HCT116 (cell line): ENCODE results near the gene OR1M1. TPM values are rescaled to one million over a fixed set of nuclear protein-coding genes. Genes with fewer than 3 reads are reported as not detected.

ENCODE experiments used
- ATAC-seq: fragments of 200-7000 bp; cut with Tn5 transposase; 2 replicates; pipeline ENCODE4 v1.9.1; 2020; ENCODE audit warnings: mild to moderate bottlenecking, moderate library complexity
- BruUV-seq: library from RNA; stranded (reverse); fragments of 400-500 nt; replicated peaks from 2 replicates; lab custom pipeline; 2021; lab: Mats Ljungman, UMichigan
- CTCF ChIA-PET: fragments of 300-600 bp; sonication (Branson Sonifier 250); formaldehyde crosslinking; loops from one replicate; lab custom pipeline; 2021; ENCODE audit warnings: antibody characterized with exemption; lab: Charles Lee
- POLR2A ChIA-PET: fragments of 300-600, 350-600 bp; sonication (Branson Sonifier 250); formaldehyde crosslinking; loops from one replicate; lab custom pipeline; 2021; ENCODE audit warnings: antibody characterized with exemption; lab: Charles Lee
- RAD21 ChIA-PET, 2 experiments: fragments of 300-600 bp; sonication (Branson Sonifier 250); formaldehyde crosslinking; loops; one replicate each; lab custom pipeline; 2023; ENCODE audit warnings: low total read pairs in 2 of 2; ENCODE audit not compliant: uncharacterized antibody in 2 of 2, unreplicated experiment in 2 of 2, low non-redundant PET in 1 of 2; lab: Charles Lee
- DNase-seq: peaks from one replicate; pipeline ENCODE4 v3.0.0-alpha.2; 2010; ENCODE audit warnings: low read depth, low spot score
- H2AFZ ChIP-seq: fragments of 200-600 bp; shearing (Covaris generic), sonication (generic); 2 replicates; pipeline ENCODE4 v1.6.1; 2017; ENCODE audit warnings: low read depth, mixed run types, mixed read lengths, antibody characterized with exemption, low read length; ENCODE audit not compliant: poor library complexity, severe bottlenecking
- H3K27ac ChIP-seq: 2 replicates; pipeline ENCODE4 v1.5.1; 2012; ENCODE audit warnings: low read depth, low read length
- H3K27me3 ChIP-seq: fragments of 200-600 bp; sonication (generic); 2 replicates; pipeline ENCODE4 v1.6.1; 2016; ENCODE audit warnings: mixed run types, low read length, mixed read lengths; ENCODE audit not compliant: insufficient read depth
- H3K36me3 ChIP-seq, 2 experiments: fragments of 200-500 bp in 1 of 2; fragments of 200-600 bp in 1 of 2; sonication (Bioruptor generic) in 1 of 2; sonication (generic) in 1 of 2; 2 replicates each; pipeline versions ENCODE4 v1.5.1 to v1.6.1; 2014 to 2016; ENCODE audit warnings: low read length in 2 of 2, inconsistent platforms in 1 of 2, mixed read lengths in 1 of 2, mixed run types in 1 of 2; ENCODE audit not compliant: insufficient read depth in 2 of 2, control insufficient read depth in 1 of 2
- H3K4me1 ChIP-seq, 2 experiments: fragments of 200-600 bp in 1 of 2; sonication (generic) in 1 of 2; 2 replicates each; pipeline versions ENCODE4 v1.5.1 to v1.6.1; 2012 to 2017; ENCODE audit warnings: low read length in 2 of 2, inconsistent platforms in 1 of 2, mild to moderate bottlenecking in 1 of 2, mixed read lengths in 1 of 2, mixed run types in 1 of 2, moderate library complexity in 1 of 2; ENCODE audit not compliant: insufficient read depth in 2 of 2, control insufficient read depth in 1 of 2
- H3K4me2 ChIP-seq: fragments of 200-600 bp; sonication (generic); 2 replicates; pipeline ENCODE4 v1.6.1; 2017; ENCODE audit warnings: mixed run types, low read length, mixed read lengths
- H3K4me3 ChIP-seq, 2 experiments: fragments of 200-600 bp in 1 of 2; sonication (generic) in 1 of 2; replicated peaks in 1 of 2; 2 replicates each; pipeline ENCODE4 v1.5.1; 2011 to 2016; ENCODE audit warnings: low read length in 2 of 2, control low read depth in 1 of 2, low read depth in 1 of 2, mild to moderate bottlenecking in 1 of 2, mixed read lengths in 1 of 2, mixed run types in 1 of 2
- H3K79me2 ChIP-seq: fragments of 200-600 bp; sonication (generic); 2 replicates; pipeline ENCODE4 v1.6.1; 2017; ENCODE audit warnings: mild to moderate bottlenecking, mixed run types, low read length, moderate library complexity, mixed read lengths; ENCODE audit not compliant: insufficient read depth
- H3K9ac ChIP-seq: fragments of 200-600 bp; sonication (generic); 2 replicates; pipeline ENCODE4 v1.6.1; 2016; ENCODE audit warnings: low read length, mixed read lengths
- H3K9me2 ChIP-seq: fragments of 200-600 bp; sonication (generic), shearing (Covaris generic); 2 replicates; pipeline ENCODE4 v1.6.1; 2017; ENCODE audit warnings: mixed run types, mild to moderate bottlenecking, moderate library complexity; ENCODE audit not compliant: insufficient read depth
- H3K9me3 ChIP-seq, 2 experiments: fragments of 200-500 bp in 1 of 2; fragments of 200-600 bp in 1 of 2; sonication (Bioruptor generic) in 1 of 2; sonication (generic) in 1 of 2; 2 replicates each; pipeline ENCODE4 v1.6.1; 2014 to 2017; ENCODE audit warnings: low read length in 2 of 2, mixed read lengths in 2 of 2, inconsistent platforms in 1 of 2, low read depth in 1 of 2, mild to moderate bottlenecking in 1 of 2, mixed run types in 1 of 2, moderate library complexity in 1 of 2; ENCODE audit not compliant: control insufficient read depth in 1 of 2, insufficient read depth in 1 of 2
- H4K20me1 ChIP-seq: fragments of 200-600 bp; sonication (generic), shearing (Covaris generic); 2 replicates; pipeline ENCODE4 v1.6.1; 2017; ENCODE audit warnings: mixed run types, mild to moderate bottlenecking, moderate library complexity; ENCODE audit not compliant: insufficient read depth
- ATF3 ChIP-seq: IDR thresholded peaks from 2 replicates; pipeline ENCODE4 v1.6.1; 2012
- CBX3 ChIP-seq: IDR thresholded peaks from 2 replicates; pipeline ENCODE4 v1.6.1; 2012; ENCODE audit warnings: low read depth
- CEBPB ChIP-seq: IDR thresholded peaks from 2 replicates; pipeline ENCODE4 v1.6.1; 2012; ENCODE audit warnings: low read depth
- EGR1 ChIP-seq: IDR thresholded peaks from 2 replicates; pipeline ENCODE4 v1.6.1; 2012; ENCODE audit warnings: low read depth
- ELF1 ChIP-seq: IDR thresholded peaks from 2 replicates; pipeline ENCODE4 v1.6.1; 2012; ENCODE audit warnings: low read depth, borderline replicate concordance
- EZH2 ChIP-seq: fragments of 200-600 bp; sonication (generic); IDR thresholded peaks from 2 replicates; pipeline ENCODE4 v1.6.1; 2017; ENCODE audit warnings: antibody characterized with exemption, mixed run types
- EZH2phosphoT487 ChIP-seq: fragments of 200-600 bp; IDR thresholded peaks from 2 replicates; pipeline ENCODE4 v1.6.1; 2018; ENCODE audit warnings: antibody characterized with exemption, borderline replicate concordance
- FOSL1 ChIP-seq: IDR thresholded peaks from 2 replicates; pipeline ENCODE4 v1.6.1; 2012; ENCODE audit warnings: low read depth
- JUND ChIP-seq: IDR thresholded peaks from 2 replicates; pipeline ENCODE4 v1.6.1; 2012
- POLR2A ChIP-seq: IDR thresholded peaks from 2 replicates; pipeline ENCODE4 v1.7.0; 2011; ENCODE audit warnings: borderline replicate concordance; ENCODE audit not compliant: insufficient read depth, insufficient read length; ENCODE audit errors: extremely low read depth
- RAD21 ChIP-seq: IDR thresholded peaks from 2 replicates; pipeline ENCODE4 v1.6.1; 2012; ENCODE audit warnings: low read depth, mild to moderate bottlenecking
- REST ChIP-seq: IDR thresholded peaks from 2 replicates; pipeline ENCODE4 v1.6.1; 2012; ENCODE audit warnings: low read depth
- SIN3A ChIP-seq: IDR thresholded peaks from 2 replicates; pipeline ENCODE4 v1.6.1; 2012; ENCODE audit warnings: low read depth
- SP1 ChIP-seq: IDR thresholded peaks from 2 replicates; pipeline ENCODE4 v1.6.1; 2012; ENCODE audit warnings: low read depth
- SRF ChIP-seq: IDR thresholded peaks from 2 replicates; pipeline ENCODE4 v1.6.1; 2012; ENCODE audit warnings: low read depth
- ZFX ChIP-seq: fragments of 450-650 bp; IDR thresholded peaks from 2 replicates; pipeline ENCODE4 v1.6.1; 2017
- ZNF274 ChIP-seq: fragments of 200-500 bp; sonication (Bioruptor generic); IDR thresholded peaks from 2 replicates; pipeline ENCODE4 v1.6.1; 2014; ENCODE audit warnings: mild to moderate bottlenecking, low read depth, low read length, inconsistent platforms
- intact Hi-C: fragments of 100-400 bp; cut with micrococcal nuclease; formaldehyde crosslinking; loops from 2 replicates; pipeline ENCODE4 v1.10.0; 2022
- total RNA-seq: library from RNA; stranded (reverse); gene quantifications from one replicate; pipeline ENCODE4 v1.2.1, GENCODE V29; 2021; ENCODE audit not compliant: unreplicated experiment

The OR1M1 gene
- total RNA-seq, 1 experiment from 2014 or later, result not detected

GRCh38 chr19:9128171-9128570, 41.3 kb downstream of the OR1M1 start (continued):
- TF ChIP-seq CBX3 (peak; percentile 88), REST (no peak), ELF1 (peak; percentile 55)

GRCh38 chr19:9130965-9131364, 44.1 kb downstream of the OR1M1 start:
- Histone ChIP-seq H4K20me1 (no peaks in the 10 kb centered on the region), H3K9ac (no peak overlapping the region), H2AFZ (no peak overlapping the region), H3K27ac (no peak overlapping the region), H3K9me2 (no peaks in the 10 kb centered on the region), H3K36me3 (no peaks in the 10 kb centered on the region)
- POLR2A ChIA-PET, result no interaction called here
- no peak for TF ChIP-seq SP1
- TF ChIP-seq RAD21, result no peak
- no peak for TF ChIP-seq CBX3
- TF ChIP-seq EZH2phosphoT487, result no peak
- no peak for TF ChIP-seq ATF3
- TF ChIP-seq EGR1, result no peak
- TF ChIP-seq REST, result no peak
- TF ChIP-seq CEBPB, result no peak
- TF ChIP-seq EZH2, result no peak
- no peak for TF ChIP-seq SIN3A
- no peak for TF ChIP-seq JUND
- no peak for TF ChIP-seq POLR2A
- TF ChIP-seq FOSL1, result no peak
- no peak for TF ChIP-seq SRF
- no peak for TF ChIP-seq ZNF274
- no peak for TF ChIP-seq ZFX
- TF ChIP-seq, all 23 proteins: peak for 0
- DNase-seq (no peak), ATAC-seq (no peak)
- intact Hi-C loops, result no loop called here
- Histone ChIP-seq H3K4me1 (peaks cover 16 to 31% of the 10 kb centered on the region in 2 experiments), H3K9me3 (no peaks in the 10 kb centered on the region), H3K4me2 (peak overlapping the region; percentile 12; the same call in 1 of the 2 replicates), H3K27me3 (no peaks in the 10 kb centered on the region), H3K4me3 (no peak overlapping the region), H3K79me2 (no peaks in the 10 kb centered on the region)
- ChIA-PET CTCF (no interaction called here), RAD21 (no interaction called here)
- BruUV-seq, result no TSS peak
